GM21423 (cell line): Measurements from ENCODE around the gene TNIP2.

ENCODE experiments used
- ATAC-seq: cut with Tn5 transposase; IDR thresholded peaks from one replicate; pipeline ENCODE4 v1.9.1; 2021; ENCODE audit warnings: mild to moderate bottlenecking, moderate library complexity; ENCODE audit not compliant: unreplicated experiment

Gene TNIP2

GRCh38 chr4:2755821-2756690 lies at the start of gene TNIP2:
TNIP2 (minus strand) TSS chr4:2756336; CDS start chr4:2756289, 47 bp downstream.
- ATAC-seq: peak; percentile 60

- ATAC-seq: no peak
Observed at GRCh38 chr4:2804973-2805501, 48.9 kb upstream of the TNIP2 start.

GRCh38 chr4:2804449-2804972 lies 48.4 kb upstream of the TNIP2 start:
- no peak for ATAC-seq

- no peak for ATAC-seq
Observed at GRCh38 chr4:2803624-2804448, 47.7 kb upstream of the TNIP2 start.

- no peak for ATAC-seq
Observed at GRCh38 chr4:2802618-2803531, 46.7 kb upstream of the TNIP2 start.

- no peak for ATAC-seq
Observed at GRCh38 chr4:2800691-2801596, 44.8 kb upstream of the TNIP2 start.

GRCh38 chr4:2799971-2800690 lies 44.0 kb upstream of the TNIP2 start:
- ATAC-seq: no peak

- no peak for ATAC-seq
Observed at GRCh38 chr4:2799224-2799911, 43.2 kb upstream of the TNIP2 start.

GRCh38 chr4:2798399-2799223 lies 42.5 kb upstream of the TNIP2 start:
- peak; percentile 43 for ATAC-seq

GRCh38 chr4:2797545-2798305 lies 41.6 kb upstream of the TNIP2 start:
- ATAC-seq: no peak

- no peak for ATAC-seq
Observed at GRCh38 chr4:2796849-2797544, 40.9 kb upstream of the TNIP2 start.

GRCh38 chr4:2795893-2796848 lies 40.0 kb upstream of the TNIP2 start:
- no peak for ATAC-seq

GRCh38 chr4:2795300-2795892 lies 39.3 kb upstream of the TNIP2 start:
- no peak for ATAC-seq
